Measurements from ENCODE around the gene CC2D2B.
A peak's percentile ranks its signal among the peaks of the same experiment; 100 is the strongest.
"Not testable (repeated sequence)": the region's sequence is repeated elsewhere in the genome, so short reads cannot be mapped to it uniquely, and the experiment has no call there.

Gene CC2D2B

DNA sequence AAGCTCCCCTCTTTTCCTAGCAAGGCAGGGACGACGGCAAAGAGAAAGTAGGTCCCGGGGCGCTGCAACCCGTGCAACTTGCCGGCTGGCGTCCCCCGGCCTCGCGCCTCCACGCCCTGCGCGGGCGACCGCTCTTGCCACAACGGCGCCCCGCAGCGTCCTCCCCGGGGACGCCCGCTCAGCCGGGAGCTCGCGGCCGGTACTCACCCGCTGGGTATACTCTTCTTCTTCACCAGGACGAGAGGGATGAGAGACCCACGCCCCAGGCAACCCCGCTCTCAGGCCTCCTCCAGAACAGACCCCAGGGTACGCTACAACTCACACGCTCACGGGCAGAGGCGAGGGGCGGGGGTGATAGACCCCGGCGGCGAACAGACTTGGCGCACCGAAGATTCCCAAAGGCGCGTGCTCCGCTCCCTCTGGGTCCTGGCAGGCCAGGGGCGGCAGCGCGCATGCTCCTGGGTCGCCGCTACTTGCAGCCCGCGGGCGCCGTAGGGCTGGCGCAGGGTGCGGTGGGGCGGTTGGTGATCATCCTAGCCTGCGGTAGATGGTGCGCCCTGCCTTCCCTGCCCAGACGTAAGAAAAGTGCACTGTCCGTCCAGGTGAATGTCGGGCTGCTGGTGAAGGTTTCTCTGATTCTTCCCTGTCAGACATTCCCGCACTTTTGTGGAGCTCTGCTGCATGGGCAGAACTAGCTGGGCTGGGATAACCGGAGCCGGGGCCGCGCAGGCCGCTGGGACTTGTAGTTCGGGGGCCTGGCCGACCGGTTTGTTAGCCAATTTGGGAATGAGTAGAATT, at the start of gene CC2D2B:
Gene CC2D2B, plus strand, starts transcription at position 520 of the 798 bp plus-strand sequence. CDS start 3,349 bp downstream, outside the sequence.
- DNase-seq (ENCODE audit: low read depth), result peak; percentile 67

DNA sequence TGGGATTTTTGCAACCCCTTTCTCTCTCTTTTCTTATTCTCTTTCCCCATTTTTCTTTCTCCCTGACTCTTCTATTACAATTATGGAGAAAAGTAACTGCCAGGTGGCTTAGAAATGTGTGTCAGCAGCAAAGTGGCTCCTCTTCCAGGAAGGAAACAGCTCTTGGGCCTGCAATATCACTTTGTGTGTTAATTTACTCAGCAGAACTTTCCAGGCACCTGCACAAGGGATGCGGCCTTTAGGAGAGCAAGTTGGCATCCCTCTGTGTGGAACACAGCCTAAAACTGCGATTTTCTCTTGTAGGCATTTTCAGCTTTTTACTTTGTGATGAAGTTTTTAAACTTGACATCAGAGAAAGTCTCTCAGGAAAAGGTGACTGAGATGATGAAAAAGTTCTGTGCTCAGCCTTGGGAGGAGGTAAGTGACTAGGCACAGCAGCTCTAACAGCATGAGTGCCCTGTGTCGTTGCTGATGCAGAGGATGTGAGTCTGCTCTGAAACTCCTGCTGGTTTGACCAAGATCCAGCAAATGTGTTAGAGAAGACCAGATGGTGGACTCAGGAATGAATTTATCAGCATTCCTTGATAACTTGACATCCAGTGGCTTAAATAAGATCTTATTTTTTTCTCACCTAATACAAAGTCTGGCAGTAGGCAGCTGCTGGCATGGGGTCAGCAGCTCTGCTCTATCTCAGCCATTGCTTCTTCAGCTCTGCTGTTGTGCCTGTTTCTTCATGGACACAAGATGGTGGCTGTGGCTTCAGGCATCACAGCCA, 47.4 kb upstream of the CC2D2B start:
- DNase-seq (ENCODE audit: low read depth), result no peak

DNA sequence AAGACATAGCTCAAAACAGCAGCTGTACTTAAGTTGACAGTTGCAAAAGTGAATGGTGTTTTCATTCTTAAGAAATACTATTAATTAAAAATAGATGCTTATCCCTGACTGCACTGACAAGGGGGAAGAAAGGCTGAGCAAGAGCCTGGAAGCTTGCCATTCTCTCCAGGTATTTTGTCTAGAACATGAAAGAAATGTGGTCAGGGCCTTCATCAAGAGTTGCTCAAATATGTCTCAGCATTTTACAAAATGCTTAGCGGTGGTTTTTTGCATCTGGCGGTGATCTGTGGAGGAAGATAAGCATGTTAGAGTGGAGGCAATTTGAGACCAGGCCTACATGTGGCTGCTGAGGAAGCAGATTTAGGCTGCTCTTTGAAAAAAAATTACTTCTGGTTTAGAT, 46.4 kb upstream of the CC2D2B start:
- DNase-seq (ENCODE audit: low read depth), result no peak

- DNase-seq (ENCODE audit: low read depth), result no peak
Observed at GRCh38 chr10:95864906-95865813, 42.6 kb upstream of the CC2D2B start.

- no peak for DNase-seq (ENCODE audit: low read depth)
Observed at GRCh38 chr10:95865814-95866466, 41.8 kb upstream of the CC2D2B start.

DNA sequence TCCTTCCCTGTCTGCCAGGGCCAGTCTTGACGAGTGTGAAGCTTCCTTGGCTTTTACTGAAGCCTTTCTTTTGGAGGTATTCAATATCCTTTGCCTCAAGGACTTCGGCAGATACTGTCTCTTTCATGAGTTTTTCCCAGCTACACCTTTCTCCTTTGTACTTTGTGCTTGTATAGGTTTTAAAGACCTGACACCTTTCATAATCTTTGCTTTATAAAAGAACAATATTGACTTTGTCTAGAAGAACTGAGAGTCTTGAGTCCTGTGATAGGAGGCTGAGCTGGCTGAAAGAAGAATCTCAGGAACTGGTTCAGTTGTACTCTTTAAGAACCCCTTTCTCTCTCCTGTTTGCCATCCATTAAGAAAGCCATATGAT, 41.3 kb upstream of the CC2D2B start:
- no peak for DNase-seq (ENCODE audit: low read depth)

DNA sequence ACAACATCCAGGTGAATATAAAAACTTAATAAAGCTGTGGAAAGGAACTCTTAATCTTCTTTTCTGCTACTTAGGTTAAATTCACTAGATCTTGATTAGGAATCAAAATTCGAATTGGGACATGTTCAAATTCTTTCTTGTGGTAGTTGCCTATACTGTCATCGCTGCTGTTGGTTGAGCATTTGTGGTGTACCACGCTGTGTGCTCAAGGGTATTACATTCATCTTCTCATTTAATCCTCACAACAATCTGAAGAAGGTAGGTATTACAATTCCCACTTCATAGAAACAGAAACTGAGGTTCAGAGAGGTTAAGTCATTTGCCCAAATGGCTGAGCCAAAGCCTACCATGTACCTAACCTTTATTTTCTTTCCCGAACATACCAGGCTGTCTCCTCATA, 39.9 kb upstream of the CC2D2B start:
- DNase-seq (ENCODE audit: low read depth), result no peak

DNA sequence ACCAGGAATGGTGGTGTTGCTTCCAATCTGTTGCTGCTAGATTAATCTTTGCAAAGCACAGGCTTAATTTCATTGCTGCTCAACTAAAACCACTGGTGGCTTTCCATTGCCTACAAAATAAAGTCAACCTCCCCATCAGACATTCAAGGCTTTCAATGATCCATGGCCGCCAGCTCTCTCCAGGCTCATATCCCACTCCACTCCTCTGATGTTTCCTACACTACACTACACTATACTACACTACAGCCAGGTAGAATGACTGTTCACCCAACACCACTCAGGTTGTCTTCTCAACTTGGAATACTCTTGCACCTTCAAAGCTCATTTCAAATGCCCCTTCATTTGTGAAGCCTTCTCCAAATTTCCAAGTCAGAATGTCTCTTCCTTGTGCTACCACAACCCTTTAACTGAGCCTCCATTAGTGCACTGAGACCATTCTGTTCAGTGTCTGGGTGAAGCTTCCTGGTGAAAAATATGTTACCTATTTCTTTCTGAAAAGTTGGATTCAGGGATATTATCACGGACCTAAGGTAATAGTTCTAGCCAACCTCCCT, 35.5 kb upstream of the CC2D2B start:
- no peak for DNase-seq (ENCODE audit: low read depth)

GRCh38 chr10:95873139-95873538, 34.6 kb upstream of the CC2D2B start:
- DNase-seq (ENCODE audit: low read depth), result no peak

DNA sequence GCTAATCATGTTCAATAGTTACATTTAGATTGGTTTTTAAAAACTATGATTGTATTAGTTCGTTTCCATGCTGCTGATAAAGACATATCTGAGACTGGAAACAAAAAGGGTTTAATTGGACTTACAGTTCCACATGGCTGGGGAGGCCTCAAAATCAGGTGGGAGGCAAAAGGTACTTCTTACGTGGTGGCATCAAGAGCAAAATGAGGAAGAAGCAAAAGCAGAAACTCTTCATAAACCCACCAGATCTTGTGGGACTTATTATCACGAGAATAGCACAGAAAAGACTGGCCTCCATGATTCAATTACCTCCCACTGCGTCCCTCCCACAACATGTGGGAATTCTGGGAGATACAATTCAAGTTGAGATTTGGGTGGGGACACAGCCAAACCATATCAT, 34.1 kb upstream of the CC2D2B start:
- DNase-seq (ENCODE audit: low read depth), result no peak

- not testable (repeated sequence) for DNase-seq (ENCODE audit: low read depth)
Observed at GRCh38 chr10:95874783-95875182, 33.0 kb upstream of the CC2D2B start.

- no peak for DNase-seq (ENCODE audit: low read depth)
Observed at GRCh38 chr10:95876756-95877155, 31.0 kb upstream of the CC2D2B start.

DNA sequence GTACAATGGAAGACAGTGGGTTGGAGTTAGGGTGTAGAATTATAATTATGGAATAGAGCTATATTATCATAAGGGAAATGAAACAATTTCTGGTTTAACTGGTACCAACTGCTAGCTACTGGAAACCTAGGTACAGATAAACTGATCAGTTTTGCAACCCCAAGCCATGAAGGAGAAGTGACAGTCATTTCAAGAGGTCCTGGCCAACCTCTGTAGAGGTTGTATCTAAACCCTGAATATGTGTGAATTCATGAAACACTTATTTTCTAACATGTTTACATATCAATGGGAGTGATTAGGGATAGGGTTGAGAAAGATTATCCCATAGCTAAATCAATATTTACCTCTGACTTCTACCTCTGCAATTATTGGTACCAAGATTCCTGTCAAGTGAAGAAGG, 29.9 kb upstream of the CC2D2B start:
- no peak for DNase-seq (ENCODE audit: low read depth)

DNA sequence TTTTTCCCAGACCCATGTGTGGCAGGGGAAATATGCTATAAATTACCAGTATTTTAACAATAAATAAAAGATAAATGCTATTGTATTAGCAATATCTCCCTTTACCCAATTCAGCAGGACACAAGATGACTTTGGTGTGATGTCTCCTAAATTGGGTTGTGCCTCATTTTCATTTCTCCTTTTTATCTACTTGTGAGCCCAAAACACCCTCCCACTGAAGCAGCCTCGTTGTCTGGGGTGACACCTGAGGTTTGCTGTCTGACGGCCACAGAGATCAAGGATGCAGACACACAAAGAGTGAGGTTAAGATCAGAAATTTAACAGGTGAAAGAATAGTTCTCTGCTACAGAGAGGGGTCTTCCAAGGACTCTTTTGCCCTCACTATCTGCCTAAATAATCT, 27.1 kb upstream of the CC2D2B start:
- DNase-seq (ENCODE audit: low read depth), result no peak

DNA sequence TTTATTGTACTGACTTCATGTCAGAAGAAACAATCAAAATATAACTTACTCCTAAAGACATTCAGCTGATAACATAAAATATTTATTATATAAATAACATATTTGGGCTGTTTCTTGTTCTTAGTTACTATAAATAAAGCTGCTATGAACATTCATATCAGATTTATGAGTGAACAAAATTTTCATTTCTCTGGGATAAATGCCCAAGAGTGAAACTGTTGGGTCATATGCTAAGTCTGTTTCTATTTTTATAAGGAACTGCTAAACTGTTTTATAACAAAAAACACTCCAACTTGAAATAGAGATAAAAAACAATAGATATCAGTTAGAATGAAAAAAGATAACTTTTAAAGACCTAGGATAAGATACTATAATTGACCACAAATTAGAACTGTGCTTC, 26.5 kb upstream of the CC2D2B start:
- no peak for DNase-seq (ENCODE audit: low read depth)

DNA sequence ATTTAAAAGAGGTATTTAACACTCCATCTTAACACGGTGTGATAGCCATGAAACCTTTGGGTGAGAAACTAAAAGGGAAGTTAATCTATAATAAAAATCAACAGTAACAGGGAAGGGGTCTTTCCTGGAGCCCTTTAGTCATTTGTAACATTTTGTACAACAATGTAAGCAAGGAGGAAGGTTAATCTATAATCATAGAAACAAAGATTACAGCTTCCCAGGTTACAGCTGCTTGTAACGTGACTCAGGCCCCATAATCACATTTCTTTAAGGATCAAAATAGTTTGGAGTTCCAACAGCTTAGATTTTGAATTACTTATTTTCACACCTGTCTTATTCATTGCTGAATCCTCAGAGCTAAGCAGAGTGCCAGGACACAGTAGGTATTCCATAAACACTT, 17.9 kb upstream of the CC2D2B start:
- DNase-seq (ENCODE audit: low read depth), result no peak

- no peak for DNase-seq (ENCODE audit: low read depth)
Observed at GRCh38 chr10:95896071-95896850, 11.5 kb upstream of the CC2D2B start.

DNA sequence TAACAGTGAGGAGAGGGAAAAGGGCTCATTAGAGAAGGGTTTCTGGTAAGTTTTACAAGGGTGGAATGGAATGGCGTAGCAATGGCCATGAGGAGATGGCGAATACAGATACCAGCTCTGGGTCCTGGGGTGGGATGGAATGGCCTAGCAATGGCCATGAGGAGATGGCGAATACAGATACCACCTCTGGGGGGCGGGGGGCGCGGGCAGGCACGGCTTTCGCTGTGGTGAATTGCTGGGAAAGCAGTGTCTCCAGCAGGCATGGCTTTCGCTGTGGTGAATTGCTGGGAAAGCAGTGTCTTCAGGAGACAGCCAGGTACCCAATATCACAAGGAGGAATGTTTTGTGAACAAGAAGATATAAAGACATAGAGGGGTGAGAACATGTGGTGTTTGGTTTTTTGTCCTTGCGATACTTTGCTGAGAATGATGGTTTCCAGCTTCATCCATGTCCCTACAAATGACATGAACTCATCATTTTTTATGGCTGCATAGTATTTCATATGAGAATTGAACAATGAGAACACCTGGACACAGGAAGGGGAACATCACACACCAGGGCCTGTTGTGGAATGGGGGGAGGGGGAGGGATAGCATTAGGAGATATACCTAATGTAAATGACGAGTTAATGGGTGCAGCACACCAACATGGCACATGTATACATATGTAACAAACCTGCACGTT, 1.7 kb upstream of the CC2D2B start:
- not testable (repeated sequence) for DNase-seq (ENCODE audit: low read depth)

GRCh38 chr10:95906677-95907455, 909 bp upstream of the CC2D2B start:
- peak; percentile 28 for DNase-seq (ENCODE audit: low read depth)

All from activated T-cell treated with anti-CD3 and anti-CD28 coated beads for 24 hours (primary cell).